GM20000 (cell line): ENCODE data around the gene MOSMO.

Source experiments
- DNase-seq: peaks from one replicate; pipeline ENCODE4 v3.0.0; 2012; ENCODE audit warnings: low spot score
- TF ChIP-seq, protein P1 (sequence below): IDR thresholded peaks from 2 replicates; pipeline ENCODE4 v1.5.1; 2012; ENCODE audit warnings: mild to moderate bottlenecking, control low read depth; ENCODE audit errors: extremely low read depth, missing control alignments

MOSMO gene

GRCh38 chr16:22116095-22116700 lies 108.3 kb downstream of the MOSMO start:
- DNase-seq = no peak

GRCh38 chr16:22117609-22118008 lies 109.7 kb downstream of the MOSMO start:
- DNase-seq = no peak
- TF ChIP-seq, protein P1, sequence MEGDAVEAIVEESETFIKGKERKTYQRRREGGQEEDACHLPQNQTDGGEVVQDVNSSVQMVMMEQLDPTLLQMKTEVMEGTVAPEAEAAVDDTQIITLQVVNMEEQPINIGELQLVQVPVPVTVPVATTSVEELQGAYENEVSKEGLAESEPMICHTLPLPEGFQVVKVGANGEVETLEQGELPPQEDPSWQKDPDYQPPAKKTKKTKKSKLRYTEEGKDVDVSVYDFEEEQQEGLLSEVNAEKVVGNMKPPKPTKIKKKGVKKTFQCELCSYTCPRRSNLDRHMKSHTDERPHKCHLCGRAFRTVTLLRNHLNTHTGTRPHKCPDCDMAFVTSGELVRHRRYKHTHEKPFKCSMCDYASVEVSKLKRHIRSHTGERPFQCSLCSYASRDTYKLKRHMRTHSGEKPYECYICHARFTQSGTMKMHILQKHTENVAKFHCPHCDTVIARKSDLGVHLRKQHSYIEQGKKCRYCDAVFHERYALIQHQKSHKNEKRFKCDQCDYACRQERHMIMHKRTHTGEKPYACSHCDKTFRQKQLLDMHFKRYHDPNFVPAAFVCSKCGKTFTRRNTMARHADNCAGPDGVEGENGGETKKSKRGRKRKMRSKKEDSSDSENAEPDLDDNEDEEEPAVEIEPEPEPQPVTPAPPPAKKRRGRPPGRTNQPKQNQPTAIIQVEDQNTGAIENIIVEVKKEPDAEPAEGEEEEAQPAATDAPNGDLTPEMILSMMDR = no peak

More at GRCh38 chr16:22116095-22116700, 108.3 kb downstream of the MOSMO start:
- TF ChIP-seq, protein P1 = no peak

- DNase-seq = no peak
- TF ChIP-seq, protein P1 = no peak
Observed at GRCh38 chr16:22120440-22120839, 112.5 kb downstream of the MOSMO start.

GRCh38 chr16:22122239-22122638 lies 114.3 kb downstream of the MOSMO start:
- TF ChIP-seq, protein P1 = no peak
- DNase-seq = no peak

GRCh38 chr16:22123146-22123545 lies 115.2 kb downstream of the MOSMO start:
- DNase-seq = no peak
- TF ChIP-seq, protein P1 = peak; percentile 26

GRCh38 chr16:22123759-22124490 lies 116.0 kb downstream of the MOSMO start:
- TF ChIP-seq, protein P1 = no peak
- no peak for DNase-seq

DNA sequence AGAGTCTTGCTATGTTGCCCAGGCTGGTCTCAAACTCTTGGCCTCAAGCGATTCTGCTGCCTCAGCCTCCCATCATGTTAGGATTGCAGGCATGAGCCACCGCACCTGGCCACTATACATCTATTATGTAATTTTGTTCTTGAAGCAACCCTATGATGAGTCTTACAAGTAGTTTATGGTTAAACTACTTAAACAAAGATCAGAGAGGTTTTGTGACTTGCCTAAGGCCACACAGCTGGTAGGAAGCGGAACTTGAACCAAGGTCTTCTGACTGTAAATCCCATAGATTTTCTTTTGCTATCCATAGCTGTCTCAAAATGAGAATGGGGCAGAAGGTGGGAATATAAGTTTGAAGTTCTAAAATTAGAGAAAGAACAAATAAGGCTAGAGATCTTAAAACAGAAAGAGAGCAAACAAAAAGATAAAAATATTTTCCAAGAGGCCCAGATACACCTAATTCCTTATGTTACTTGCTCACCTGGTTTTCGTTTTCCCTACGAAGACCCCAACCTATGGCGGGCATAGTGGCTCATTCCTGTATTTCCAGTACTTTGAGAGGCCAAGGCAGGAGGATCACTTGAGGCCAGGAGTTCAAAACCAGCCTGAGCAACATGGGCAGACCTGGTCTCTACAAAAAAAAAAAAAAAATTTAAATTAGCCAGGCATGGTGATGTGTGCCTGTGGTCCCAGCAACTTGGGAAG lies 116.8 kb downstream of the MOSMO start:
- DNase-seq = no peak
- TF ChIP-seq, protein P1 = no peak
